Hematopoietic multipotent progenitor cell treated with erythropoietin and hydrocortisone succinate and interleukin-3 and kit ligand, for 4 days (in vitro differentiated cells): Measurements from ENCODE around the gene ATP6V0D1.

Source experiments
- DNase-seq: peaks from one replicate; pipeline ENCODE4 v3.0.0-alpha.2; 2015

Gene ATP6V0D1

GRCh38 chr16:67404740-67405226, 76.2 kb downstream of the ATP6V0D1 start:
- DNase-seq, result no peak

- DNase-seq, result no peak
These were observed 76.9 kb downstream of the ATP6V0D1 start for GRCh38 chr16:67403976-67404555.

- DNase-seq, result no peak
These were observed 80.1 kb downstream of the ATP6V0D1 start for GRCh38 chr16:67400901-67401300.

- no peak for DNase-seq
These were observed 80.9 kb downstream of the ATP6V0D1 start for GRCh38 chr16:67399749-67400704.

- DNase-seq, result peak; percentile 73
These were observed 81.7 kb downstream of the ATP6V0D1 start for GRCh38 chr16:67399218-67399733.

- no peak for DNase-seq
These were observed 82.3 kb downstream of the ATP6V0D1 start for GRCh38 chr16:67398546-67399217.

GRCh38 chr16:67397812-67398545, 83.0 kb downstream of the ATP6V0D1 start:
- DNase-seq, result no peak

GRCh38 chr16:67397036-67397801, 83.7 kb downstream of the ATP6V0D1 start:
- no peak for DNase-seq

GRCh38 chr16:67396159-67397035, 84.6 kb downstream of the ATP6V0D1 start:
- DNase-seq, result peak; percentile 51

- no peak for DNase-seq
These were observed 85.3 kb downstream of the ATP6V0D1 start for GRCh38 chr16:67395458-67396158.

GRCh38 chr16:67395105-67395457, 85.9 kb downstream of the ATP6V0D1 start:
- no peak for DNase-seq

GRCh38 chr16:67394155-67395104, 86.5 kb downstream of the ATP6V0D1 start:
- DNase-seq, result peak; percentile 68

- no peak for DNase-seq
These were observed 87.2 kb downstream of the ATP6V0D1 start for GRCh38 chr16:67393788-67394154.

- DNase-seq, result peak; percentile 80
These were observed 87.7 kb downstream of the ATP6V0D1 start, which contains the start of gene TPPP3 for GRCh38 chr16:67393111-67393787. Gene TPPP3, minus strand, starts transcription at chr16:67393498. Its CDS starts 2,387 bp downstream, at chr16:67391111.

- no peak for DNase-seq
These were observed 88.5 kb downstream of the ATP6V0D1 start for GRCh38 chr16:67392301-67393059.

- no peak for DNase-seq
These were observed 89.3 kb downstream of the ATP6V0D1 start for GRCh38 chr16:67391424-67392300.
